ENCODE measurements around the gene ALKBH8.
"Not testable (repeated sequence)": the region's sequence is repeated elsewhere in the genome, so short reads cannot be mapped to it uniquely, and the experiment has no call there.

Gene ALKBH8

DNA sequence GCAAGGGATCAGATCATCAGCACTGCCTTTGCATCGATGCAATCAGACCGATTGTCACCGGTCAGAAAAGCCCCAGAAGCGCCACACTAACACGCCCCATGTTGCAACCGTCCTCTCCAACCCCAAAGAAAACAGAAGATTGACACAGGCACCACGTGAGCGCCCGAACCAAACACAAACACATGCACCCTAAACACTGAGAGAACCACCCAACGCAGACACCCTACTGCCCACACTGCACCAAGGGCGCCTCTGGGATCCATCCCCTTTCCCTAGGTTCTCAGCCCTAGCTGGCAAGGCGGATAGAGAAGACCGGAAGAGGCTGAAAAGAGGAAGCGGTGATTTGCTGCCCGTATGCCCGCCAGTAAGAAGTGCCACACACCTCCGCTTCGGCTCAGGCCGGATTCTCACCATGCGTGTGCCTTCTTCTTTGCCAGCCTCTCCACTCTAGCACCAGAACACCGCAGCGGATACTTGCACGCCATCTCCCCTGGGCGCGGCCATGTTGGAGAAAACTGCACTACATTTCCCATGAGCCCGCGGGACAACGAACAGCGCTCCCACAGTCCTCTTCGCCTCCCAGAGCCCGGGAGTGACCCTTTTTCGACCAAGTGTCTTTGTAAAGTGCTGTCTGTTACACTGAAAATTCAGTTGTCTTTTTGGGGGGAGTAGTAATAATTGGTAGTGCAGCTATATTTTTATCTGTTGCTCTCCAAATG, at the start of gene ALKBH8:
ALKBH8 (minus strand) TSS at position 517 of the 719 bp plus-strand sequence. CDS start 4,842 bp downstream, outside the sequence.
- DNase-seq: peak; percentile 82

DNA sequence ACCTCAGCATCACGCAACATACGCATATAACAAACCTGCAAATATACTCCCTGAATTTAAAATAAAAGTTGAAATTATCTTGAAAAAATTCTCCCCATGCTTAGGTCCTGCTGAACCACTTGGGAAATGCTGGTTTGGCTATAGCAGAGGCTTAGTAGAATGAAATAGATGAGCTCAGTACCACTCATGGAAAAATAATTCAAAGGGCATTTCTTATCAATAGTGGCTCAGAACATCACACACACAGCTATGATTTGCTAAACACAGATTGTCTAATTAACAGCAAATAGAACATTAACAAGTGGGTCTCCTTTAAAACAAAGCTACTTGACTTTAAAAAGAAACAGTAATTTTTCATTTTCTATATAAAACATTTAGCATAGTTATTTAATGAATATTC, 46.9 kb upstream of the ALKBH8 start:
- DNase-seq: no peak

- no peak for DNase-seq
These were observed 44.1 kb upstream of the ALKBH8 start for GRCh38 chr11:107609400-107610218.

DNA sequence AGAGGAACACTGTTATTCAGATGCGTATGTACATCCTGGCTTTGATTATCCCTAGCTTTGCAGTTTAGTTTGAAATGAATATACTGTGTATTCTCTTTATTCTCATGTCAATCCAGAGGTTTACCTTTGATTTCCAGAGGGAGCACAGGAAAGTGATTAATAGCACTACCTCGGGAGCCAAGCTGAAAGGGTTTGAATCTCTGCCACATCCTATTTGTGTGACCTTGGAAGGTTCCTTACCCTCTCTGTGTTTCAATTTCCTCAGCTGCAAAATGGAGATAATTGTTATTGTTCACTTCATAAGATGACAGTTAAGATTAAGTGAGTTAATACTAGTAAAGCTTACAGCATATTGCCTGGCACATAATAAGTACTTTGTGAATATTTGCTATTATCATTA, 43.3 kb upstream of the ALKBH8 start:
- DNase-seq: no peak

DNA sequence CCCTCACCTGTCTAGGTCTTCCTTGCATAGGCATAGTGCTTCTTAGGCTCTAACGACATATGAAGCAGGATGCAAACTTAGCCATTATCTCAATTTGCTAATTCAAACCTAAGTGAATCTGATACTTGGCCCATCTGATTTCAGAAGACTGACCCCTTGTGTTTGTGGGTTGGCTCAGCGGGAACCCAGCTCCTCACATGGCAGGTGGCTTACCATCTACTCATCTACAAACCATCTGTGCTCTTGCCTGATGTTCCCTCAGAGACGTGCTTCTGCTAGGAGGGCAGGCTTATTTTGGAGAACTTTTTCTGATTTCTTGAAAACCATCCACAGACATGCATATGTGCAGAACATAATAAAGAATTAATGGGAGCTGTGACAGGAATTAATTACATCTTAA, 40.6 kb upstream of the ALKBH8 start:
- no peak for DNase-seq

GRCh38 chr11:107605061-107606006, 39.8 kb upstream of the ALKBH8 start:
- no peak for DNase-seq

DNA sequence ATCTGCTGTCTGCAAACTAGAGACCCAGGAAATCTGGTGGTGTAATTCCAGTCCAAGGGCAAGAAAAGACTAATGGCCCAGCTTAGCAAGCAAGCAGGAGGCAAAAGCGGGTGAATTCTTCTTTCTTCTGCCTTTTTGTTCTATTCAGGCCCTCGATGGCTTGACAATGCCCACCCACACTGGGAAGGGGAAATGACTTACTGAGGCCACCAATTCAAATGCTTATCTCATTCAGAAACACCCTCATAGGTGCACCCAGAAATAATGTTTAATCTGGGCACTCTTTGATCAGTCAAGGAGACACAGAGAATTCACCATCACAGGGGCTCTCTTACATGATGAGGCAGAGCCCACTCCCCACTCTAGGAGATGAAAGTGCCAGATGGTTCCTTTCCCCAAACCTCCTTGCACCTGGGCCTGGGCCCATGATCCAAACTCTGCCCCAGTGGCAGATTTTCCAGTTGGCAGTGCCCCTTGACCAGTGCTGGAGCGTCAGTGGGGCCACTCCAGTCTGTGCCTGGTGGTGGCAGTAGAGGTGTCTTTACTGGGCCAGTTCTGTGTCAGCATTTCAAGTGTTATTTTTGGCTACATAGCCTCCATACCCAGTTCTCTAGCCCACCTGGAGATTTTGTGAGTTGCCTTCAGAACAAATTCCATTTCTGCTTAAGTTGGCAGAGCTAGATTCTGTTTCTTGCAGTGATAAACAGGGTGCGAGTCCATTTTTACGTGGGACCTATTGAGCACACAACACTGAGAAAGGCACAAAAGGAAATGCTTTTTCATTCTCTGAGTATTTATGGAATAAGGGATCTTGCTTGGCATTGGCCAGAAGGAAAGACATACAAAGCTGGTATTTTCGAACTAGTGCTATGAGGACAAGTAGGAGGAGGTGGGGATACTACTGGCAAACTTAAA, 32.9 kb upstream of the ALKBH8 start:
- no peak for DNase-seq

GRCh38 chr11:107594736-107595135, 29.2 kb upstream of the ALKBH8 start:
- no peak for DNase-seq

- no peak for DNase-seq
These were observed 28.4 kb upstream of the ALKBH8 start for GRCh38 chr11:107593951-107594350.

- DNase-seq: no peak
These were observed 27.3 kb upstream of the ALKBH8 start for GRCh38 chr11:107592813-107593212.

DNA sequence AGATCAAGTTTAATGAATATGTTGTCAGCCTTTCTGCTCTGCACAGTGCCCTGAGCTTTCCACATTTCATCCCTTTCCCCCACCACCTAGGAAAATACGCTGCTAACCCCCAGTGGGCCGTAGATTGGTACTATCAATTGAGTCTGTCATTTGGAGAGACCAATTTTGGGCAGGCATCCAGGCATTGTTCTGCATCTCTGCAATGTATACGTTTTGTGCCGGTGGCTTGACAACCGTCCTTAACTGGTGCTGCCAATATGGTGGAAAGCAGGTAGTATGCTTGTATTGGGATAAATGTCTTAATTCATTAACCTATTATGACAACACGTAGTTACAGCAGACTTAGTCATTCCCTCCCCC, 26.7 kb upstream of the ALKBH8 start:
- no peak for DNase-seq

DNA sequence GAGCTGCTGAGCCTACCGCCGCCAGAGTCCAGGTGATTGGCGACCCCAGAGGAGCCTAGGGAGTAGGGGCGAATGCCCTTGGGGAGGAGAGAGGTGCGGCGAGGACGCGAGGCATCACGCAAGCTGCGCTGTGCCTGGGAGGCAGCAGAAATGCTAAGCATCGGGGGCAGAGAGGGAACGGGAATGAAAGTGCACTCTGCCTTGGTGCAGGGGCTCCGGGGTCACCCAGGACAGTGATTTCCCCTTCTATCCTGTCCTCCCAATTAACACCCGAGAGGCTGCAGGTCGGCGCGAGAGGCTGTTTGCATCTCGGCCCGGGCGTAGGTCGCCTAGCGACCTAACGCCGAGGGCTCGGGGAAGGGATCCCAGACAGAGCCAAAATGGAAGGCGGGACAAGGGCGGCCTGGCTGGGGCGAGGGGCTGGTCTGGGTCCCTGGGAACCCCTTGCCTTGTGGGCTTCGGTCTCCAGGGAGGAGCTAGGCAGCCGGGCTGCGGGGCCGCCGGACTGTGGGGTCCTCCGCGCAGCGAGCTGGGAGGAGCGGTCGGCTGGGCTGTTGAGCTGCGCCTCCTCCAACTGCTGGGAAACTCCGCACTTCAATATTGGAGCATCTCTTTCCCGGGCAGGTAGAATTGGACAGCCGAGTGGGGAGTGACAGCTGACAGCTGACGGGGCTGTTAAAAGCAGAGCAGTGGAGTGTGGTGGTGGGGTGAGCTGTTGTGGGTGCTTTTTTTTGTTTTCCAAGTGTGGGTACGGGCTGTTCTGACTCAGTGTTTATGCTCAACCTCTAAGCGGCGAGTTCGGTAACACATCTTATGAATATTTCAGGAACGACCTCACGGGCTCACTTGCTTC, 26.1 kb upstream of the ALKBH8 start:
- DNase-seq: peak; percentile 38

DNA sequence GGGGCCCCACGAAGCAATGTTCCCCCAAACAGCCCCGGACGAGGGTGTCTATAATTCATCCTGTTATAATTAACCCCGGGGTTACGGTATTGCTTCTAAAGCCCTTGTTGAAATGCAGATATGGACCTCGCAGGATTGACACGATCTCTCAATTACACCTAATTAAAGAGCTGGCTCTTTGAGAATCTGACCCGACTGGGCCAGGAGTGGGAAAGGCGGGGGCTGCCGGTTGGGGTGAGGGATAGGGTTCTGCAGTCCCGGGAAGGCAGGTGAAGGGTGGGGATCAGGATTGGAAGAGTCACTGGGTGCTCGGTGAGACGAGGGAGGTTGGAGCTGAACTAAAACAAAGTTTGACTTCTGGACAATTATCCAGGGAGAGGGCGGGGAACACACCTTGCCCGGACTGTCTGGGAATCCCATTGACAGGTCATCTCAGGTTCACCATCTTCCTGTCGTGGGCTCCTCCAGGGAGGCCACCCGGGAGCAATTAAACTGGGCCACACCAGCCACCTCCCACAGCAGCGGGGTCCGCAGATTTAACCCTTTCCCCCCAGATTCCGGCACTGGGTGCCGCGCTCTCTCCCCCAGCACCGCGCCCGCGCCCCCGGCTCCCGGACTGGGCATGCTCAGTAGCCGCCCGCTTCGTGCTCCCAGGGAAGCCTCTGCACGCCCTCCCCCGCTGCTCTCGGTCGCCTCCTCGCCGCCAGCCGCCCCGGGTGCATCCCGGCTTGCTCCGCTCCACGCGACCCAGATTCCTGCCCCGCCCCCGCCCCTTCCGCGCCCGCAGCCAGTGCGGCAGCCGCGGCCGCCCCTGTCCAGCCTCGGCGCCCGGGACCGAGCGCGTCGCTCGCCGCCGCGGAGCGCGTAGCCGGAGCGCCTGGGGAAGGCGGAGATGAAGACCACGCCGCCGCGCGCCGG, 25.2 kb upstream of the ALKBH8 start, which contains the start of gene ELMOD1:
ELMOD1 (plus strand) TSS at position 688 of the 918 bp plus-strand sequence. CDS start 27,043 bp downstream, outside the sequence.
- peak; percentile 14 for DNase-seq

- DNase-seq: no peak
These were observed 21.9 kb upstream of the ALKBH8 start for GRCh38 chr11:107587306-107587979.

DNA sequence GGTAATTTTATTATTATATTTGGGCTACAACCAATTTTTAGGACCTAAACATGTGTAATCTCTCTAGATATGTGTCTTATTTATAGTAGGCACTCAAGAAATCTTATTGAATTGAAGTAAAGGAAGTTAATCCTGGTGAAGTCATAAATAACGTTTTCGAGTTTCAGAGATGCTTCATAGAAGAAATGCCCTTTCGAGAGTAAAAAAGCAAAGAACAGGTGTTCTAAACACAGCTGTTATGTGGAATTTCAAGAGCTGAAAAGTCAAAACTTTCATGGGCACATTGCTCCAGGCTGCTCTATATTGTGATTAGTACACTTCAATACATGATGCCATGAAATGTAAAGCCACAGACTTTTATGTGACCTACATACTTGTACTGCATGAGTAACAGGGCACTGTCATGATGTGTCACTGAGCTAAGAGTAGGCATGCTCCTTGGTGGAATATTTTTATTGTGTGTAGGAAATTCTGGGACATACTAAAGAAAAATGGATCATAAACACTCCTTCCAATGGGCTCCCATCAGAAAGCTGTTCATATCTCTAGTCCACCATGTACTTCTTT, 18.2 kb upstream of the ALKBH8 start:
- DNase-seq: no peak

GRCh38 chr11:107581147-107581546, 15.6 kb upstream of the ALKBH8 start:
- DNase-seq: no peak

- DNase-seq: not testable (repeated sequence)
These were observed 13.6 kb upstream of the ALKBH8 start for GRCh38 chr11:107579169-107579568.

GRCh38 chr11:107577346-107577711, 11.8 kb upstream of the ALKBH8 start:
- no peak for DNase-seq

Data from stimulated activated CD4-positive, alpha-beta T cell treated with anti-CD3 and anti-CD28 coated beads, Interleukin-4, amount 100 ng/mL, for 24 hours (primary cell).